LNCAP (cell line): Measurements from ENCODE around the gene DDX5.

Experiments
- CTCF ChIP-seq: fragments of 450-650 bp; IDR thresholded peaks from 2 replicates; pipeline ENCODE4 v1.5.1; 2017; ENCODE audit warnings: mild to moderate bottlenecking

DDX5 gene

DNA sequence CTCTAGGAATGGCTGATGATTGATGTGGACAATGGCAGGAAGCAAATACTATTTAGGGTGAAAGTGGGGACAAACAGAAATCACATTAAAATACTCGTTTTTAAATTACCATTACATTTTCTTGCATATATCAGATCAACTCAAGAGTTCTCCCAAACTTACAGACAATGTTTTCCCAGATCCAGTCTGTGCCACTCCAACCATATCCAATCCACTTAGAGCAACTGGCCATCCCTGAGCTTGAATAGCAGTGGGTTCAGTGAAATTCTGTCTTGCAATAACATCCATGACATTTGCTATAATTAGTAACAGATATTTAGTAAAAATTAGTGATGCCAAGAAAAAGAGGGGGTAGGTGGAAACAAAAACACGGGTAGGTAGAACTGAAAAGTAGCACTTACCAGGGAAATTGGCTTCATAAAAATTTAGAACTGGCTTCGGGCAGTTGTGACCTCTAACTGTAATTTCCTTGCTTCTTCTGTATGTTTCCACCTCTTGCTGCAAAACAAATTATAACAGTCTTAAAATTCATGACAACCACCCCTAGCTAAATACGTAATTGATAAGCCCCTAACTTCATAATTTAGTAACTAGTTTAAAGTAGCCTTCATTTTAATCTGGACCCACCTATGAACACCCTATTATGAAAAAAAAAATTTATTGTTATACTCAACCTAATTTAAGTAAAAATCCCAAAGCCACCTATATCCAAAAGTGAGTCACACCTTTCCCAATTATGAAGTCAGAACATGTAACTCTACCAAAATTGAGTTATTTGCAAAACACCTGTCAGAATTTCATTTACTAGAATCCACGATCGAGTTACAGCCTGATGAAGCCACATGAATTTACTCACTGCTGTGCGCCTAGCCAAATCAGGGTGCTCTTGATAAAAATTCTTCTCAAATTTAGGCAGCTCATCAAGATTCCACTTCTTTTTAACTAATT, 2.0 kb downstream of the DDX5 start:
- no peak for TF ChIP-seq CTCF

- no peak for TF ChIP-seq CTCF
These were observed 2.7 kb downstream of the DDX5 start for GRCh38 chr17:64503341-64503740.

- no peak for TF ChIP-seq CTCF
These were observed 3.3 kb downstream of the DDX5 start for GRCh38 chr17:64502809-64503208.

GRCh38 chr17:64502021-64502420, 4.1 kb downstream of the DDX5 start:
- TF ChIP-seq CTCF, result no peak

GRCh38 chr17:64500862-64501765, 5.0 kb downstream of the DDX5 start:
- no peak for TF ChIP-seq CTCF

DNA sequence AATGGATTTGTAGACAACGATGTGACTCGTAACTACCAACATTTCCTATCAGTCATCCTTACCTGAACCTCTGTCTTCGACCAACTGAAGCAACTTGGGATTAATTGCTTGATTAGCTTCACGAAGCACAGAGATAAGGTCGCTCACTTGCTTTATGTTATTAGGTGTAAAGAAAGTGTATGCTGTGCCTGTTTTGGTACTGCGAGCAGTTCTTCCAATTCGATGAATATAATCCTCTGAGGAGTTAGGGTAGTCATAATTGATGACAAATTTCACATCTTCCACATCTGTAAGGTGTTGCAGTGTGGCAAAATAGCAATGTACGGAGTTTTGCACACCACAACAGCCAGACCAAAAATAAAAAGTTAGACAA, 5.6 kb downstream of the DDX5 start:
- no peak for TF ChIP-seq CTCF

DNA sequence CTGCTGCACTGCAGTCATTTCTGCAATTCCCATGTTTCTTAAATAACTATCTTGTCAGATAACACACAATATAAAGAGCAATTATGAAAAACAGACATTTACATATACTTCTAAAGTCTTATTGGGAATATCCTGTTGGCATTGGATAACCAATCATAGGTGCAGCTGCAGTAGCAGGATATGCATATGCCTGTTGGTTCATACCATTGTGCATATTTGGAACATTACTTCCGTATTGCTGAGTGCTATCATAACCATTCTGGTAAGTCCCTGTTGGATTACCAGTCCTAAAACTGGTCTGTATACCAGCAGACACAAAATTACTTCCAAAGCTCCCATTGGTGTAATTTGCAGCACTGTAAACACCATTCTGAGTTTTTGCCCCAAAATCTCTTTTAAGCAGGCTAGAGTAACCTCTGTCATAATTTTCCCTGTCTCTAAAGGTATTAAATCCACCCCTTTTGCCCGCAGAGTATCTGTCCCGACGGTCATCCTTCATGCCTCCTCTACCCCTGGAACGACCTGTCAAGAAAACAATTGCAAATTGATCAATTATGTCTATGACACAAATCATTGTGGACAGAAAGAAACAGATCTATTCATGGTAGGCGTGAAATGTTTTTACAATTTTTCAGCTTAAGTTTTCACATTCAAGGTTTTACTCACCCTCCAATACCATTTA, 6.1 kb downstream of the DDX5 start:
- no peak for TF ChIP-seq CTCF
